Measurements from ENCODE around the gene KCNAB1.

- TF ChIP-seq CTCF (IDR thresholded peaks at IDR 0.05), result no peak
- no peak for TF ChIP-seq POLR2A (IDR thresholded peaks at IDR 0.05)
Observed at GRCh38 chr3:156360963-156361362, 240.6 kb downstream of the KCNAB1 start.

Data from transverse colon (tissue), 3 donors.